ENCODE results near the gene PICALM.
"Not testable (repeated sequence)": the region's sequence is repeated elsewhere in the genome, so short reads cannot be mapped to it uniquely, and the experiment has no call there.

The PICALM gene

DNA sequence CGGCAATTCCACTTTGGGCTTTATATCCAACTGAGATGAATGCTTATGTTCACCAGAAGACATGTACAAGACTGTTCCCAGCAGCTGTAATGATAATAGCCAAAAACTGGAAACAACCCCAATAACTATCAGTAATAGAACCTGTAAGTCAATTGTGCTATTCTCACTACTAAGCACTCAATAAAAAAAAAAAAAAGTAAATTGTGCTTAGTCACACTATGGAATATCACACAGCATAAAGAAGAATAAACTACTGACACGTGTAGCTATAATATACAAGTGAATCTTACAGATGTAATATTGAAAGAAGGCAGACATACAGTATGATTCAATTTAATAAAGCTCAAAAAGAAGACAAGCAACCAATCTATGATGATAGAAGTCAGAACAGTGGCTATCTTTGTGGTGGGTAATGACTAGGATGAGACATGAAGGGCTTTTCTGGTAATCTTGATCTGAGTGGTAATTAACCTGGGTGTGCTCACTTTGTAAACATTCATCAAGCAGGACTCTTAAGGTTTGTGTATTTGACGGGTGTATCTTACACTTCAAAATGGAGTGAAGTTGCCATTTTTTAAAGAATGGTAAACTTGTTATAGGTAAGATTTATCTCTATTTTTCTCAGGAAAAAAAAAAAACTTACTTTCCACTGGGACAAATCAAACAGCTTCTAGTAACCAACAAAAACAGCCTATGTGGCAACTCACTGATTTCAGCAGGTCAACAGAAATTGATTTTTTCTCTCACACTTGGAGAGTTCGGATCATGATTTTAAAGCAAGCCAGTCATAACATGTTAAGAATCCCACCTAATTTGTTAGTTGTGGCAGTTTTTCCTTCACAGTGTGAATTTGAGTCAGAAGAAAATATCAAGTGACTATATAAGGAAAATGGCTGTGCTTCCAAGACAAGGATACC is 129.5 kb downstream of the PICALM start:
- TF ChIP-seq CTCF (IDR thresholded peaks at IDR 0.05; ENCODE audit: control insufficient read depth, insufficient read depth, low read depth, low read length, missing control alignments), result no peak
- DNase-seq (ENCODE audit: low read depth), result no peak

DNA sequence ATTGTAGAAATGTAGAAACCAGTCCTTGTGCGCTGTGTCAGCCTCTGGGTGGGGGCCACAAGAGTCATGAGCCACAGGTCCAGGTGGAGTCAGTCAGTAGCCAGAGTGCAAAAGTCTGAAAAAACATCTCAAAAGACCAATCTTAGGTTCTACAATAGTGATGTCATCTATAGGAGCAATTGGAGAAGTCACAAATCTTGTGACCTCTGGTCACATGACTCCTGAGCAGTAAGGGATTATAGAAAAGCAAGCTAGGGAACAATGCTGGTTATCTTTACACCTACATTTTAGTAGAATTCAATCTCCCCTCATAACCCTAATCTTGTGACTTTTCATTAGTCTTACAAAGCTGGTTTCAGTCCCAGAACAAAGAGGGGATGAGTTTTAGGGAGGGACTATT is 131.0 kb downstream of the PICALM start:
- DNase-seq (ENCODE audit: low read depth), result no peak
- no peak overlapping the region for H3K4me3 ChIP-seq (ENCODE audit: control insufficient read depth, low read depth, low read length)
- TF ChIP-seq CTCF (IDR thresholded peaks at IDR 0.05; ENCODE audit: control insufficient read depth, insufficient read depth, low read depth, low read length, missing control alignments), result no peak

More for the DNA sequence above, 129.5 kb downstream of the PICALM start:
- H3K4me3 ChIP-seq (ENCODE audit: control insufficient read depth, low read depth, low read length), result no peak overlapping the region

DNA sequence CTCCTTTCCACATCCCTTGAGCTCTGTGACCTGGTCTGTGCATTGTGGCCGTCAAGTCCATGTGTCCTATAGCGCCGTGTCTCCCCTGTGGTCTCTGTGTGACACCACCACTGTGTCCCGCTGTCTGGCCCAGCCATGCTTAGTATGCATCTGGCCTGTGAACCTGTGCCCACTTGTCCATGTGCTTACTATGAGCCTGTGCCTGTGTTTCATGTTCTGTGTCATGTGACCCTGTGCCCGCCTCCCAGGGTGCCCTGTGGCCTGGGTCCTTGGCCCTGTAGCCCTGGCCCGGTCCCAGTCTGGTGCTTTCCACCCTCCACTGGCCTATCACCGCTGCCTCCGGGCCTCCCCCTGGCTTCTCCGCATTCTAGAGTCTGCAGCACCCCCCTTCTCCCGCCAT is 133.1 kb downstream of the PICALM start:
- DNase-seq (ENCODE audit: low read depth), result no peak
- no peak overlapping the region for H3K4me3 ChIP-seq (ENCODE audit: control insufficient read depth, low read depth, low read length)
- no peak for TF ChIP-seq CTCF (IDR thresholded peaks at IDR 0.05; ENCODE audit: control insufficient read depth, insufficient read depth, low read depth, low read length, missing control alignments)

DNA sequence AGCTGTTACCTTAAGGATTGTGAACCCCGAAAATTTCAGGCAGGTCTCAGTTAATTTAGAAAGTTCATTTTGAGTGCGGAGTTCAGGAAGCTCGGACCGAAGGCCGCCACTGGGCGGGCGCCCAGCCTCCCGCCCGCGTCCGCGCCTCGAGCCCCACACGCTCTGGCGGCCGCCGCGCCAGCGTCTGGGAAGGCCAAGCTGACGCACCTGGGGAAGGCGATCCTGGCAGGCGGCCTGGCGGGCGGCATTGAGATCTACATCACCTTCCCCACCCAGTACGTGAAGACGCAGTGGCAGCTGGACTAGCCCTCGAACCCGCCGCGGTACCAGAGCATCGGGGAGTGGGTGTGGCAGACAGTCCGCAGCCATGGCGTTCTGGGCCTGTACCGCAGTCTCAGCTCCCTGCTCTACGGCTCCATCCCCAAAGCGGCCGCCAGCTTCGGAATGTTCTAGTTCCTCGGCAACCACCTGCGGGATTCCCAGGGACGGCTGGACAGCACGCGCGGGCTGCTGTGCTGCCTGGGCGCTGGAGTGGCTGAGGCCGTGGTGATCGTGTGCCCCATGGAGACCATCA is 134.2 kb downstream of the PICALM start:
- DNase-seq (ENCODE audit: low read depth), result no peak
- TF ChIP-seq CTCF (IDR thresholded peaks at IDR 0.05; ENCODE audit: control insufficient read depth, insufficient read depth, low read depth, low read length, missing control alignments), result no peak
- H3K4me3 ChIP-seq (ENCODE audit: control insufficient read depth, low read depth, low read length), result no peak overlapping the region

- DNase-seq (ENCODE audit: low read depth), result no peak
- no peak for TF ChIP-seq CTCF (IDR thresholded peaks at IDR 0.05; ENCODE audit: control insufficient read depth, insufficient read depth, low read depth, low read length, missing control alignments)
- H3K4me3 ChIP-seq (ENCODE audit: control insufficient read depth, low read depth, low read length), result no peak overlapping the region
Measured at GRCh38 chr11:85930879-85931366, 138.0 kb downstream of the PICALM start.

GRCh38 chr11:85926653-85927214 is 142.2 kb downstream of the PICALM start:
- not testable (repeated sequence) for DNase-seq (ENCODE audit: low read depth); H3K4me3 ChIP-seq (ENCODE audit: control insufficient read depth, low read depth, low read length)

DNA sequence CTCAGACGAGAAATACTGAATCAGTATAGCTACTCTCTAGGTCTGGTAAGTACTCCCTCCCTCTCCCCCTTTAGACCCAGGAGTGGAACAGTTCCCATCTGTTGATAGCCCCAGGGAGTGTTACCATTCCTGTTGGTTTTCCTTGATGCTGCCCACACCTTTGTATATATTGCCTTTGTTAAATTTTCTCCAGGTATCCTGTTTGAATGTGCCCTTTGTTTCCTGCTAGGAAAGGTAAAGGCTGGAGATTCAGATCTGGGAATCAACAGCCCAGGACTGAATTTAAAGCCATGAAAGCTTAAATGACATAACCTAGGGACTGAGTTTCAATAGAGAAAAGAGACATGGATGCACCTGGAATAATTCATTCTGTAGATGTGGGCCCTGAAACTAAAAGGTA is 145.4 kb downstream of the PICALM start:
- TF ChIP-seq CTCF (IDR thresholded peaks at IDR 0.05; ENCODE audit: control insufficient read depth, insufficient read depth, low read depth, low read length, missing control alignments), result no peak
- no peak overlapping the region for H3K4me3 ChIP-seq (ENCODE audit: control insufficient read depth, low read depth, low read length)

More for the DNA sequence above, 145.4 kb downstream of the PICALM start:
- no peak for DNase-seq (ENCODE audit: low read depth)

Data from AG09309 (cell line).